ENCODE measurements around the gene NRAS.

NRAS gene

GRCh38 chr1:114723915-114724314, 7.3 kb upstream of the NRAS start:
- H3K4me3 ChIP-seq (ENCODE audit: low read length): no peak overlapping the region
- DNase-seq (ENCODE audit: low read depth): no peak
- TF ChIP-seq, protein P1, sequence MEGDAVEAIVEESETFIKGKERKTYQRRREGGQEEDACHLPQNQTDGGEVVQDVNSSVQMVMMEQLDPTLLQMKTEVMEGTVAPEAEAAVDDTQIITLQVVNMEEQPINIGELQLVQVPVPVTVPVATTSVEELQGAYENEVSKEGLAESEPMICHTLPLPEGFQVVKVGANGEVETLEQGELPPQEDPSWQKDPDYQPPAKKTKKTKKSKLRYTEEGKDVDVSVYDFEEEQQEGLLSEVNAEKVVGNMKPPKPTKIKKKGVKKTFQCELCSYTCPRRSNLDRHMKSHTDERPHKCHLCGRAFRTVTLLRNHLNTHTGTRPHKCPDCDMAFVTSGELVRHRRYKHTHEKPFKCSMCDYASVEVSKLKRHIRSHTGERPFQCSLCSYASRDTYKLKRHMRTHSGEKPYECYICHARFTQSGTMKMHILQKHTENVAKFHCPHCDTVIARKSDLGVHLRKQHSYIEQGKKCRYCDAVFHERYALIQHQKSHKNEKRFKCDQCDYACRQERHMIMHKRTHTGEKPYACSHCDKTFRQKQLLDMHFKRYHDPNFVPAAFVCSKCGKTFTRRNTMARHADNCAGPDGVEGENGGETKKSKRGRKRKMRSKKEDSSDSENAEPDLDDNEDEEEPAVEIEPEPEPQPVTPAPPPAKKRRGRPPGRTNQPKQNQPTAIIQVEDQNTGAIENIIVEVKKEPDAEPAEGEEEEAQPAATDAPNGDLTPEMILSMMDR (conservative IDR thresholded peaks at IDR 0.05; ENCODE audit: low read length): no peak

DNA sequence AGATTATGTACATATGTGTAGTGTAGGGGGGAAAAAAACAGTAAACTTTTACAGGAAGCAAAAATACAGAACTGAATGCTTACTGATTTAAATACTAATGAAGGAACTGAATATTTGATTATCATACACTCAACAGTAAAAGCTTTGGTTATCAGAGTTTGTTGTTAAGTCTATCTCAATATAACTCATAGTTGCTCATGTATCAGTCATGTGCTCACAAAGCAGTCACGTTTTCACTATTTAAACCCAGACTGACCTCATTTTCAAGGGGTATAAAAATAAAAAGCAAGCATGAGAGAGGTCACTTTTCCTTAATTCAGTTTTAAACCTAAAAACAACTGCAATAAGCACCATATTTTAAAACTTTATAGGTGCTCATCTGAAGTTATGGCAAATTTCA, 6.9 kb upstream of the NRAS start:
- TF ChIP-seq, protein P1 (conservative IDR thresholded peaks at IDR 0.05; ENCODE audit: low read length): no peak
- H3K4me3 ChIP-seq (ENCODE audit: low read length): no peak overlapping the region
- DNase-seq (ENCODE audit: low read depth): no peak

- TF ChIP-seq, protein P1 (conservative IDR thresholded peaks at IDR 0.05; ENCODE audit: low read length): no peak
- DNase-seq (ENCODE audit: low read depth): no peak
- H3K4me3 ChIP-seq (ENCODE audit: low read length): no peak overlapping the region
Observed at GRCh38 chr1:114720492-114720891, 3.9 kb upstream of the NRAS start.

- DNase-seq (ENCODE audit: low read depth): peak; percentile 6
- no peak overlapping the region for H3K4me3 ChIP-seq (ENCODE audit: low read length)
- TF ChIP-seq, protein P1 (conservative IDR thresholded peaks at IDR 0.05; ENCODE audit: low read length): no peak
Observed at GRCh38 chr1:114719424-114719787, 2.8 kb upstream of the NRAS start.

GRCh38 chr1:114718661-114719423, 2.3 kb upstream of the NRAS start:
- TF ChIP-seq, protein P1 (conservative IDR thresholded peaks at IDR 0.05; ENCODE audit: low read length): no peak
- H3K4me3 ChIP-seq (ENCODE audit: low read length): no peak overlapping the region
- DNase-seq (ENCODE audit: low read depth): peak; percentile 23

- H3K4me3 ChIP-seq (ENCODE audit: low read length): peak overlapping the region; percentile 68
- peak; percentile 2 for DNase-seq (ENCODE audit: low read depth)
Observed at GRCh38 chr1:114715952-114716303, 643 bp downstream of the NRAS start.

GRCh38 chr1:114712977-114713376, 3.6 kb downstream of the NRAS start:
- TF ChIP-seq, protein P1 (conservative IDR thresholded peaks at IDR 0.05; ENCODE audit: low read length): no peak
- no peak overlapping the region for H3K4me3 ChIP-seq (ENCODE audit: low read length)
- DNase-seq (ENCODE audit: low read depth): no peak

More at GRCh38 chr1:114715952-114716303, 643 bp downstream of the NRAS start:
- TF ChIP-seq, protein P1 (conservative IDR thresholded peaks at IDR 0.05; ENCODE audit: low read length): no peak

All from AG10803 (cell line).